ENCODE results near the gene CCDC40. TPM values are rescaled to one million over a fixed set of nuclear protein-coding genes. Genes with fewer than 3 reads are reported as not detected.
A peak's percentile ranks its signal among the peaks of the same experiment; 100 is the strongest.

CCDC40 gene
- total and polyA plus RNA-seq, 2 of the 13 experiments (the other 11 are each of a cell fraction or from before 2014, with no cell fraction given) = 4.1 to 5.5 TPM

- TF ChIP-seq PTBP1 (IDR thresholded peaks at IDR 0.05; ENCODE audit: low read depth, low read length, poor library complexity, severe bottlenecking) (no peak), ZNF484 (CRISPR knock-in tag; IDR thresholded peaks at IDR 0.05; ENCODE audit: borderline replicate concordance, low read depth) (0 out of 2 replicates have a peak, but pooled peaks have one; percentile 44), ZBTB3 (CRISPR knock-in tag; IDR thresholded peaks at IDR 0.05; ENCODE audit: borderline replicate concordance, low read depth) (no peak), ZNF772 (CRISPR knock-in tag; IDR thresholded peaks at IDR 0.05) (peak; percentile 89), NR2F1 (CRISPR knock-in tag; IDR thresholded peaks at IDR 0.05) (peak; percentile 32 to 52; a peak in 1 of 4 replicates), ZBTB21 (CRISPR knock-in tag; IDR thresholded peaks at IDR 0.05) (peak; percentile 48; the same call in 1 of the 2 replicates), ZNF251 (CRISPR knock-in tag; IDR thresholded peaks at IDR 0.05) (0 out of 2 replicates have a peak, but pooled peaks have one; percentile 70), ZNF432 (CRISPR knock-in tag; IDR thresholded peaks at IDR 0.05; ENCODE audit: borderline replicate concordance) (no peak), SOX6 (IDR thresholded peaks at IDR 0.05) (no peak), SOX6 (CRISPR knock-in tag; IDR thresholded peaks at IDR 0.05) (peak; percentile 97), ARID2 (CRISPR knock-in tag; IDR thresholded peaks at IDR 0.05; ENCODE audit: borderline replicate concordance) (peak; percentile 85), GABPB1 (CRISPR knock-in tag; IDR thresholded peaks at IDR 0.05) (peak; percentile 76), ZBTB14 (CRISPR knock-in tag; IDR thresholded peaks at IDR 0.05) (0 out of 2 replicates have a peak, but pooled peaks have one; percentile 52), HNF4A (CRISPR knock-in tag; IDR thresholded peaks at IDR 0.05) (peak; percentile 94), HOXD1 (CRISPR knock-in tag; IDR thresholded peaks at IDR 0.05) (peak; percentile 88)
- TF ChIP-seq, protein P1, sequence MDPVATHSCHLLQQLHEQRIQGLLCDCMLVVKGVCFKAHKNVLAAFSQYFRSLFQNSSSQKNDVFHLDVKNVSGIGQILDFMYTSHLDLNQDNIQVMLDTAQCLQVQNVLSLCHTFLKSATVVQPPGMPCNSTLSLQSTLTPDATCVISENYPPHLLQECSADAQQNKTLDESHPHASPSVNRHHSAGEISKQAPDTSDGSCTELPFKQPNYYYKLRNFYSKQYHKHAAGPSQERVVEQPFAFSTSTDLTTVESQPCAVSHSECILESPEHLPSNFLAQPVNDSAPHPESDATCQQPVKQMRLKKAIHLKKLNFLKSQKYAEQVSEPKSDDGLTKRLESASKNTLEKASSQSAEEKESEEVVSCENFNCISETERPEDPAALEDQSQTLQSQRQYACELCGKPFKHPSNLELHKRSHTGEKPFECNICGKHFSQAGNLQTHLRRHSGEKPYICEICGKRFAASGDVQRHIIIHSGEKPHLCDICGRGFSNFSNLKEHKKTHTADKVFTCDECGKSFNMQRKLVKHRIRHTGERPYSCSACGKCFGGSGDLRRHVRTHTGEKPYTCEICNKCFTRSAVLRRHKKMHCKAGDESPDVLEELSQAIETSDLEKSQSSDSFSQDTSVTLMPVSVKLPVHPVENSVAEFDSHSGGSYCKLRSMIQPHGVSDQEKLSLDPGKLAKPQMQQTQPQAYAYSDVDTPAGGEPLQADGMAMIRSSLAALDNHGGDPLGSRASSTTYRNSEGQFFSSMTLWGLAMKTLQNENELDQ (CRISPR knock-in tag; IDR thresholded peaks at IDR 0.05; ENCODE audit: borderline replicate concordance) = no peak
- TF ChIP-seq, protein P2, sequence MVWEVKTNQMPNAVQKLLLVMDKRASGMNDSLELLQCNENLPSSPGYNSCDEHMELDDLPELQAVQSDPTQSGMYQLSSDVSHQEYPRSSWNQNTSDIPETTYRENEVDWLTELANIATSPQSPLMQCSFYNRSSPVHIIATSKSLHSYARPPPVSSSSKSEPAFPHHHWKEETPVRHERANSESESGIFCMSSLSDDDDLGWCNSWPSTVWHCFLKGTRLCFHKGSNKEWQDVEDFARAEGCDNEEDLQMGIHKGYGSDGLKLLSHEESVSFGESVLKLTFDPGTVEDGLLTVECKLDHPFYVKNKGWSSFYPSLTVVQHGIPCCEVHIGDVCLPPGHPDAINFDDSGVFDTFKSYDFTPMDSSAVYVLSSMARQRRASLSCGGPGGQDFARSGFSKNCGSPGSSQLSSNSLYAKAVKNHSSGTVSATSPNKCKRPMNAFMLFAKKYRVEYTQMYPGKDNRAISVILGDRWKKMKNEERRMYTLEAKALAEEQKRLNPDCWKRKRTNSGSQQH (CRISPR knock-in tag; IDR thresholded peaks at IDR 0.05; ENCODE audit: low read depth) = peak; percentile 72; the same call in 1 of the 2 replicates
- TF ChIP-seq, protein P3, sequence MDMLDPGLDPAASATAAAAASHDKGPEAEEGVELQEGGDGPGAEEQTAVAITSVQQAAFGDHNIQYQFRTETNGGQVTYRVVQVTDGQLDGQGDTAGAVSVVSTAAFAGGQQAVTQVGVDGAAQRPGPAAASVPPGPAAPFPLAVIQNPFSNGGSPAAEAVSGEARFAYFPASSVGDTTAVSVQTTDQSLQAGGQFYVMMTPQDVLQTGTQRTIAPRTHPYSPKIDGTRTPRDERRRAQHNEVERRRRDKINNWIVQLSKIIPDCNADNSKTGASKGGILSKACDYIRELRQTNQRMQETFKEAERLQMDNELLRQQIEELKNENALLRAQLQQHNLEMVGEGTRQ (IDR thresholded peaks at IDR 0.05; ENCODE audit: low read depth, low read length) = no peak
- TF ChIP-seq, protein P3 (CRISPR knock-in tag; IDR thresholded peaks at IDR 0.05; ENCODE audit: borderline replicate concordance) = 0 out of 2 replicates have a peak, but pooled peaks have one; percentile 54
- TF ChIP-seq, protein P4, sequence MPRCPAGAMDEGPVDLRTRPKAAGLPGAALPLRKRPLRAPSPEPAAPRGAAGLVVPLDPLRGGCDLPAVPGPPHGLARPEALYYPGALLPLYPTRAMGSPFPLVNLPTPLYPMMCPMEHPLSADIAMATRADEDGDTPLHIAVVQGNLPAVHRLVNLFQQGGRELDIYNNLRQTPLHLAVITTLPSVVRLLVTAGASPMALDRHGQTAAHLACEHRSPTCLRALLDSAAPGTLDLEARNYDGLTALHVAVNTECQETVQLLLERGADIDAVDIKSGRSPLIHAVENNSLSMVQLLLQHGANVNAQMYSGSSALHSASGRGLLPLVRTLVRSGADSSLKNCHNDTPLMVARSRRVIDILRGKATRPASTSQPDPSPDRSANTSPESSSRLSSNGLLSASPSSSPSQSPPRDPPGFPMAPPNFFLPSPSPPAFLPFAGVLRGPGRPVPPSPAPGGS (CRISPR knock-in tag; IDR thresholded peaks at IDR 0.05) = peak; percentile 80
These were observed 48.1 kb upstream of the CCDC40 start (continued) for GRCh38 chr17:79988185-79988971.
